NCI-H2196 treated with DMSO at 0.1 percent for 48 hours (cell line): ENCODE results near the gene CEP63.
"Not testable (repeated sequence)": the region's sequence is repeated elsewhere in the genome, so short reads cannot be mapped to it uniquely, and the experiment has no call there.

Experiments used
- DNase-seq: peaks from one replicate; lab custom pipeline; 2025; ENCODE audit not compliant: unreplicated experiment; lab: John Stamatoyannopoulos, UW

Gene CEP63

DNA sequence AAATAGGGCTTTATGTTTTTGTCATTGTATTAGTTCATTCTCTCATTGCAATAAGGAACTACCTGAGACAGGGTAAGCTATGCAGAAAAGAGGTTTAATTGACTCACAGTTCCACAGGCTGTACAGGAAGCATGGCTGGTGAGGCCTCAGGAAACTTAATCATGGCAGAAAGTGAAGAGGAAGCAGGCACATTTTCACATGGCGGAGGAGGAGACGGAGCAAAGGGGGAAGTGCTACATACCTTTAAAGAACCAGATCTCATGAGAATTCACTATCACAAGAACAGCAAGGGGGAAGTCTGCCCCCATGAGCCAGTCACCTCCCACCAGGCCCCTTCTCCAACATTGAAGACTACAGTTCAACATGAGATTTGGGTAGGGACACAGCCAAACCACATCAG, 25.6 kb downstream of the CEP63 start:
- DNase-seq, result no peak

DNA sequence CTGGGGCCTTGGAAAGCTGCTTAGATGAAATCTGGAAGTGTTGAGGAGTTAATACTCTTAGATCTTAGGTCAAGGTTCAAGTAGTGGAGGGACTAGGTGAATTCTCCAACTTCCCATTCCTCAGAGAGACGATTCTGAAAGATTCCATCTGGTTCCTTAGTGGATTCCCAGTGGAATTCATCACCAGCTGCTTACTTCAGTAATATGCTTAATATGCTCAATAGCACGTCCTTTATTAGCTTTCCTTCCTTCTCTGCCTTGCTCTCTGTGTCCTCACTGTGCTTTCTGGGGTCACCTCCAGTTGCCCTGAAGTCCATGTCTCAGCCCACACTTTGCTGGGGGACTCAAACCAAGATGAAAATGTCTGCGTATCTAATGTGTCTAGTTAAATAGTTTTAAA, 31.0 kb downstream of the CEP63 start:
- DNase-seq, result no peak

DNA sequence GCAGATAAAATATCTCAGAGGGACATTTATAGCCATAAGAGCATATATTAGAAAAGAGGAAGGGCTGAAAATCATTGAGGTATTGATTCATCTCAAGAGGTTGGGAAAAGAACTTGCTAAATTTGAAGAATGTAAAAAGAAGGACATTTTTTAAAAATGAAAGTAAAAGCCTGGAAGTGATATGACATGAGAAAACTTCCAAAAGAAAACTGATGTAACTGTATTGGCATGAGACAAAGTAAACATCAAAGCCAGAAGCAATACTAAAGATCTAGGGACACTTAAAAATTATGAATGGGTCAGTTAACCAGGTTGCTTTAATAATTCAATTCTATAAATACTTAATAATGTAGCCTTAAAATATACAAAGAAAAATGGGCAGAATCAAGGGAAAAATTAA, 31.9 kb downstream of the CEP63 start:
- no peak for DNase-seq

- DNase-seq, result no peak
Observed at GRCh38 chr3:134522541-134522940, 36.7 kb downstream of the CEP63 start.

- no peak for DNase-seq
Observed at GRCh38 chr3:134525293-134525692, 39.4 kb downstream of the CEP63 start.

DNA sequence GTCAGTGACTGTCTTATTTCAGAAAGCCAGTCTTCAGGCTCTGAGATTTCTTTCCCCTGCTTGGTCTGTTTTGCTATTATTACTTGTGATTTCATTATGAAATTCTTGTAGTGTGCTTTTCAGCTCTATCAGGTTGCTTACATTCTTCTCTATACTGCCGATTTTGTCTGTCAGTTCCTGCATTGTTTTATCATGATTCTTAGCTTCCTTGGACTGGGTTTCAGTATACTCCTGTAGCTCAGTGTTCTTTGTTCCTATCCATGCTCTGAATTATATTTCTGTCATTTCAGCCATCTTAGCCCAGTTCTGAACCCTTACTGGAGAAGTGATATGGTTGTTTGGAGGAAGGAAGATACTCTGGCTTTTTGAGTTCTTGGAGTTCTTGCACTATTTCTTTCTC, 40.5 kb downstream of the CEP63 start:
- DNase-seq, result no peak

DNA sequence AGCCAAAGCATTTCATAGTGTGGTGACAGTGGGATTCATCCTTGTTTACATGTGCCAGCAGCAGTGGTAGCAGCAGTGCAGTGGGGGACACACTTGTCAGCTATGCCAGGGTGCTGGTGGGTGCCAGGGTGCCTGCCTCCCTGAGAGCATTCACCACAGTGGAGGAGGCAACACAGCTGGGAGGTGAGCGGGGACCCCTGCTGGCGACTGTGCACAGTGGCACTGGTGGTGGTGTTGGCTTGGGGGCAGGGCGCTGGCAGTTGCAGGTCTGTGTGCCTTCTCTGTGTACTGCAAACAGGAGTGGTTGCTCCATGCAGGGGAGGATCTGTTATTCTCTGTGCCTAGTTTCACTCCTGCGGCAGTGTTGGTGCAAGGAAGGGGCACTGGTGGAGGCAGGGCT, 41.2 kb downstream of the CEP63 start:
- DNase-seq, result no peak

DNA sequence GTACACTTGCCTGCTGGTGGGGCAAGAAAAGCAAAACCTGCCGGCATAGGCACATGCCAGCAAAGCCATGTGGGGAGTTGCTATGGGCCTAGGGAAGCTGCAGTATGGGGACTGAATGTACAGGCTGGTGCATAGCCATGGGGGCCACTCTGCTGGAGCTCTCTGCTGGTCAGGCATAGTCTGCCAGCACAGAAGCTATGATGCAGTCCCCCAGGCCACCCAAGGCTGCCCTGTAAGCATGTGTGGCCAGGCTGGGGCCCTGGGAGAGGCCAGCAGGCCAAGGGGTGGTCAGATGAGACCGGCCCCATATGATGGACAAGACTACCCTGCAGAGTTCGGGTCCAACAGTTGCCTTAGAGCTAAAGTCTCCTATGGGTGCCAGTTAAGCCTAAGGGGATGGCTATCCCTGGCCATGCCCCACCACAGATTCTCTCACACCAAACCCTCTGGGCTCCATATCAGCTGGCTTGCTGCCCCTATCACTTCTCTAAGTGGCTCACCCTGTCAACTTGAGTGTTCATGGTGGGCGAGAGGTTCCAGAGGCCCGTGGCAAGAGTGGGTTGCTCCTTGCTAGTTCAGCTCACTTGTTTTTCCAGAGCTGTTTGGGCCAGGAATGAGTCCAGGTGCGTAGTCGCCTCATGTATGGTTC, 41.8 kb downstream of the CEP63 start:
- no peak for DNase-seq

- DNase-seq, result no peak
Observed at GRCh38 chr3:134533493-134533892, 47.6 kb downstream of the CEP63 start.

DNA sequence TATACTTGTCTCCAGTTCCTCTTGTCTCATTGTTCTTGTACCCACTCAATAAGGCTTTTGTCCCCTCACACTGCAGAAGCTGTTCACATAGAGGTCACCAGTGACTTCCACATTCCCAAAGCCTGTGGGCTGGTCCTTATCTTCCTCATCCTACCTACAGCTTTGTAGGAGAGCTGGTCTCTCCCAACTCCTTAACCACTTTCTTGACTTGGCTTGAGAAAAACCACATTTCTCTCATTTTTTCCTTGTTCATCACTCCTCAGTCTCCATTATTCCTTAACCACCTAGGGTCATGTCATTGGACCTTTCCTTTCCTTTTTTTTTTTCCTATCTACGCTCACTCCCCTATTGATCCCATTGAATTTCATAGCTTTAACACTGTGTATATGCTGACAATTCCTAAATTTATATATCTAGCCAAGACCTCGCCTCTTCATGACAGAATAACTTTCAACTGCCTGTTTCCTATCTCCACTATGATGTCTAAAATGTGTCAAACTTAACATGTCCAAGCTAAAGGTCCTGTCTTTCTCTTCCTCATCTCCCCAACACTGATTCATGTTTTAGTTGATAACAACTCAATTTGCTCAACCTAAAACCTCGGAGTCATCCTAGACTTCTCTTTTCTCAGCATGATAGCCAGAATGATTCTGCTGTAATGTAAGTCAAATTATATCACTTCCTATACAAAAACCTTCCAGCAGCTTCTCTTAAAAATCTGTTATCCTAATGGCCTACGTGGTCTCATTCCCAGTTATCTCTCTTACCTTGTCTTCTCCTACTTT, 49.5 kb downstream of the CEP63 start:
- DNase-seq, result no peak

DNA sequence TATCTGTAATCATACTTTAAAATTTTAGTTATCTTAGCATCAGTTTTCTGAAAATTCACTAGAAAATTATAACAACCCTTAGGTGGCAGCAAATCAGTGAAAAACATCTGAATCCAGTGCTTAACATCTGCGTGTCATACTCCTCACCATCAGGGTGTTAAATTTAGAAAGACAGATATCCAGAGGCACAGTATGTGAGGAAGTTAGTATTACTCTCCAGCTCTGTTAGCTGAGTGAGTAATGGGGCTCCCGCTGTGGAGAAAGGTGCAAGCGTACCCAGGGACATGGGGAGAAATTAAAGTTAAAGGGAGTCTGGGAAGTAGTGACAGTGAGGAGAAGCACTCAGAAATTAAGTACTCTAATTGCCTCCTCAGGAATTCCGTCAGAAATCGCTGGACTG, 50.9 kb downstream of the CEP63 start:
- DNase-seq, result no peak

GRCh38 chr3:134542287-134542958, 56.6 kb downstream of the CEP63 start:
- DNase-seq, result no peak

DNA sequence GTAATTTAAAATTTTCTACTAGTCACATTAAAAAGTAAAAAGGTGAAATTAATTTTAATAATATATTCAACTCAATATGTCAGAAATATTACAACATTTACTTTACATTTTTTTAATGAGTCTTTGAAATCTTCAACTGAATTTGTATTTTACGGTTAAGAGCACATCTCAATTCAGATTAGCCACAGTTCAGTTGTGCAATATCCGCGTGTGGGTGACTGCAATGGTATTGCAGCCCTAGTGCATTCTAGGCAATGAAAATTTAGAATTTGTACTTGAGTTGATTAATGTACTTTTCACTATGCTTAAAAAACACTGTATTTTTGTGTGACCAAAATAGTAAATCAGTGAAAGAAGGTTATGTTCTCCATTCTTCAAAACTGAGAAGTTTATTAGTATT, 57.3 kb downstream of the CEP63 start:
- DNase-seq, result no peak

DNA sequence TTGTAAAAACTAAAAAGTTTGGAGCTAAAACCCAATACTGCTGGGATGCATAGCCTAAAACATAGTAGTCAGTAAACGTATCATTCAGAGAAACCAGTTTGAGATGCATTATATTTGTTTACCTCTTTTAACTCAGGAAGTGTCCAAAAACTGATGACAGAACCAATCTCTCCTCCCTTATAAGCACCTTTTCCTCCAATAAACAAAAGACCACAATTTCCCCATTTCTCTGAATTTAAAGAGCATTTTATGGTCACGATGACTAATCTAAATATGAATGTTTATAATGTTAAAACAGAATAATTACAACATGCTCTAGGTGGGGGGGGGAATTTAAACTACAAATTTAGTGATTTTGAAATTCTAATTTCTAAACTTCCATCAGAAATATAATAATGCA, 58.5 kb downstream of the CEP63 start:
- no peak for DNase-seq

GRCh38 chr3:134544783-134545182, 58.9 kb downstream of the CEP63 start:
- DNase-seq, result not testable (repeated sequence)

DNA sequence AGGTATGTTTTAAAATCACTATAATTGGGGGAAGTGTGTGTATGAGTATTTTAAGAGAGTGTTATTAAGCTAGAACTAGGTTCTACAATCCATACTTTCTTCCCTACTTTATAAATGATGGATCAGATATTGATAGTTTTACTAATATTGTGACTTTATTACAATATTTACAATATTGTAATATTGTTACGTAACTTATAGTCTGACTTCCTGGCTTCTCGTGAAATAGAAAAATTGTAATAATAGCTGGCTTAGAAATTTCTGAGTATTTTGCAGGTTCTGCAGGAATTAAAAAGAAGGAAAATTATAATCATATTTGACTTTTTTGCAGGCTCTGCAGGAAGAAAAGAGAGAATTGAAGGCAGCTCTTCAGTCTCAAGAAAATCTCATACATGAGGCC, 60.0 kb downstream of the CEP63 start:
- DNase-seq, result no peak

GRCh38 chr3:134552784-134553183, 66.9 kb downstream of the CEP63 start:
- DNase-seq, result no peak

DNA sequence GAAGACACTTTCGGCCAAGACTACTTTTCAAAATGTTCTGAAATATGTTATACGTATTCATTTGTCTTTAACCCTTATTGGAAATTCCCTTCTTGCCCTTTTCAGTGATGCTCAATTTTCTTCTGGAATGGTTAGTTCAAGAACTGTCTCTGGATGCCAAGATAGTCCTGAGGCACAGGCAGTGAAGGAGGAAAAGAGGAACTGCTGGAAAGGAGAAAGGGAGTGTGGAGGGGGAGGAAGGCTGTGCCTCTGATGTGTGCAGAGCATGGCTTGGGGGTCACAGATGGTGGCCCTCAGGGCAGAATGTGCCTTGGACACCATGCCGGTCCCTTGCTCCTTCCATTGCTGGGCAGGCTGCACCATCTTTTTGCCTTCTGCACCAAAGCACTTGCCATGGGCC, 73.7 kb downstream of the CEP63 start:
- no peak for DNase-seq

GRCh38 chr3:134562055-134562454, 76.2 kb downstream of the CEP63 start:
- no peak for DNase-seq

- DNase-seq, result no peak
Observed at GRCh38 chr3:134563601-134564000, 77.7 kb downstream of the CEP63 start.

GRCh38 chr3:134564991-134565390, 79.1 kb downstream of the CEP63 start:
- DNase-seq, result no peak

DNA sequence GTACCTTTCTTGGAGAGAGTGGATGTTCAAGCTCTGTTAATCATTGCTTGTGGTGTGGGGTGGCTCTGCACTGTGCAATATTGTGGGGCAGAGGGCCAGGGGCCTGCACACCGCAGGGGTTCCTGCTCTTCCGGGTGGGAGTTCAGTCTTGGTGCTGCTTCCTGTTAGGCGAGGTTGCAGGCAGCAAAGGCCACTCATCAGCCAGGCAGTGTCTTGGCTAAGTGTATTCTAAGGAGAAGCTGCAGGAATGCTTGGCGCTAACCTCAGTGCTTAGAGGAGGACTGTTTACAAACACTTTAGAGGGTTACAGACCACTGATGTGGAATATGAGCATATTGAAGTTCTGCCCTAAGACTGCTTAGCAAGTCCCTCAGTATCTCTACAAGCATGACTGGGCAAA, 81.7 kb downstream of the CEP63 start:
- DNase-seq, result no peak
